MM.1S (cell line): ENCODE measurements around the gene SPEM3.

Source experiments
- CTCF ChIP-seq: fragments of 300-600 bp; sonication (generic); IDR thresholded peaks from 2 replicates; pipeline ENCODE4 v1.5.1; 2016; ENCODE audit warnings: antibody characterized with exemption, low read length, mixed read lengths
- EZH2 ChIP-seq: fragments of 300-600 bp; sonication (generic); optimal IDR thresholded peaks from 2 replicates; pipeline ENCODE3; 2017; ENCODE audit warnings: low read depth, mild to moderate bottlenecking, antibody characterized with exemption, low read length, mixed read lengths

- TF ChIP-seq CTCF (no peak), EZH2 (no peak)
Measured at GRCh38 chr17:7476494-7476893, 47.8 kb downstream of the SPEM3 start.
